NCI-H2171 treated with DMSO at 0.1 percent for 48 hours (cell line): ENCODE data around the gene FADS6.

Source experiments
- DNase-seq: peaks from one replicate; lab custom pipeline; 2025; lab: John Stamatoyannopoulos, UW

The FADS6 gene

GRCh38 chr17:74853048-74853397 lies 40.4 kb downstream of the FADS6 start:
- DNase-seq: no peak

GRCh38 chr17:74852237-74853047 lies 41.0 kb downstream of the FADS6 start:
- DNase-seq: no peak

GRCh38 chr17:74851612-74852236 lies 41.7 kb downstream of the FADS6 start:
- peak; percentile 80 for DNase-seq

GRCh38 chr17:74850914-74851313 lies 42.5 kb downstream of the FADS6 start:
- no peak for DNase-seq

- no peak for DNase-seq
Observed at GRCh38 chr17:74850310-74850709, 43.1 kb downstream of the FADS6 start.

GRCh38 chr17:74848656-74849399 lies 44.6 kb downstream of the FADS6 start:
- DNase-seq: no peak

GRCh38 chr17:74846621-74847020 lies 46.8 kb downstream of the FADS6 start:
- no peak for DNase-seq

- DNase-seq: no peak
Observed at GRCh38 chr17:74843352-74843627, 50.1 kb downstream of the FADS6 start.

- peak; percentile 80 for DNase-seq
Observed at GRCh38 chr17:74842599-74843351, 50.7 kb downstream of the FADS6 start.

GRCh38 chr17:74842146-74842598 lies 51.3 kb downstream of the FADS6 start:
- peak; percentile 57 for DNase-seq

- no peak for DNase-seq
Observed at GRCh38 chr17:74840989-74841666, 52.3 kb downstream of the FADS6 start.

- DNase-seq: no peak
Observed at GRCh38 chr17:74839990-74840852, 53.2 kb downstream of the FADS6 start.

- DNase-seq: no peak
Observed at GRCh38 chr17:74838274-74838673, 55.2 kb downstream of the FADS6 start.

- DNase-seq: no peak
Observed at GRCh38 chr17:74836691-74837467, 56.6 kb downstream of the FADS6 start.

GRCh38 chr17:74836191-74836590 lies 57.2 kb downstream of the FADS6 start:
- no peak for DNase-seq

- peak; percentile 65 for DNase-seq
Observed at GRCh38 chr17:74833501-74834377, 59.7 kb downstream of the FADS6 start.

- peak; percentile 80 for DNase-seq
Observed at GRCh38 chr17:74832421-74832820, 61.0 kb downstream of the FADS6 start.

GRCh38 chr17:74831444-74832146 lies 61.8 kb downstream of the FADS6 start:
- DNase-seq: peak; percentile 86
